Endothelial cell of umbilical vein (primary cell): Measurements from ENCODE around the gene TCN2. TPM values are rescaled to one million over a fixed set of nuclear protein-coding genes. Genes with fewer than 3 reads are reported as not detected.

Experiments used
- BruUV-seq: library from RNA; stranded (reverse); fragments of 400-500 nt; replicated peaks from 2 replicates; lab custom pipeline; 2021; lab: Mats Ljungman, UMichigan
- CTCF ChIA-PET: fragments of 300-600, 350-600 bp; sonication (Branson Sonifier 250); formaldehyde crosslinking; loops from one replicate; lab custom pipeline; 2021; ENCODE audit warnings: antibody characterized with exemption, inconsistent platforms; lab: Charles Lee
- POLR2A ChIA-PET: fragments of 300-600, 350-600 bp; sonication (Branson Sonifier 250); formaldehyde crosslinking; loops from one replicate; lab custom pipeline; 2021; ENCODE audit warnings: antibody characterized with exemption, inconsistent platforms; lab: Charles Lee
- DNase-seq: peaks from one replicate; pipeline ENCODE4 v3.0.0-alpha.2; 2011; ENCODE audit warnings: low read depth, low spot score
- FAIRE-seq: peaks from 2 replicates; lab custom pipeline; 2011; peaks lifted over from hg19 to GRCh38; lab: Jason Lieb, UNC
- H2AFZ ChIP-seq: 2 replicates; pipeline ENCODE4 v1.6.0; 2012; ENCODE audit warnings: low read depth, low read length, control low read depth, inconsistent platforms
- H3K27ac ChIP-seq: 2 replicates; pipeline ENCODE4 v1.5.1; 2011; ENCODE audit warnings: low read depth, mild to moderate bottlenecking, control low read depth, low read length, moderate library complexity; ENCODE audit not compliant: insufficient read depth
- H3K27me3 ChIP-seq, 2 experiments: 2 replicates each; pipeline versions ENCODE4 v1.6.0 to v1.6.1; 2011; ENCODE audit warnings: low read length in 2 of 2, mixed read lengths in 1 of 2; ENCODE audit not compliant: control insufficient read depth in 2 of 2, insufficient read depth in 2 of 2
- H3K36me3 ChIP-seq, 2 experiments: 2 replicates in 1 of 2; 3 replicates in 1 of 2; pipeline ENCODE4 v1.5.1; 2011; ENCODE audit warnings: low read length in 2 of 2, mild to moderate bottlenecking in 1 of 2, moderate library complexity in 1 of 2; ENCODE audit not compliant: control insufficient read depth in 2 of 2, insufficient read depth in 2 of 2; ENCODE audit errors: extremely low read depth in 1 of 2
- H3K4me1 ChIP-seq: 3 replicates; pipeline ENCODE4 v1.5.1; 2011; ENCODE audit warnings: mild to moderate bottlenecking, low read length; ENCODE audit not compliant: control insufficient read depth, insufficient read depth; ENCODE audit errors: extremely low read depth
- H3K4me2 ChIP-seq: 2 replicates; pipeline ENCODE4 v1.6.1; 2011; ENCODE audit warnings: low read length, control low read depth, mixed read lengths; ENCODE audit not compliant: insufficient read depth
- H3K4me3 ChIP-seq, 3 experiments: fragments of 200-600 bp in 1 of 3; sonication (generic), shearing (Covaris generic) in 1 of 3; replicated peaks in 1 of 3; 2 replicates each; pipeline ENCODE4 v1.5.1; 2011 to 2016; ENCODE audit warnings: control low read depth in 3 of 3, low read length in 3 of 3, mild to moderate bottlenecking in 2 of 3, inconsistent platforms in 1 of 3, low read depth in 1 of 3, moderate library complexity in 1 of 3; ENCODE audit not compliant: insufficient read depth in 1 of 3
- H3K79me2 ChIP-seq: 2 replicates; pipeline ENCODE4 v1.6.0; 2012; ENCODE audit warnings: low read length, inconsistent platforms; ENCODE audit not compliant: control insufficient read depth, insufficient read depth
- H3K9ac ChIP-seq: replicated peaks from 2 replicates; pipeline ENCODE3; 2011; ENCODE audit warnings: low read length, control low read depth; ENCODE audit not compliant: insufficient read depth; ENCODE audit errors: extremely low read depth
- H3K9me1 ChIP-seq: replicated peaks from 3 replicates; pipeline ENCODE4 v1.6.0; 2011; ENCODE audit warnings: mild to moderate bottlenecking, low read length; ENCODE audit not compliant: control insufficient read depth, insufficient read depth; ENCODE audit errors: extremely low read depth
- H3K9me3 ChIP-seq: replicated peaks from 2 replicates; pipeline ENCODE4 v1.5.1; 2012; ENCODE audit warnings: low read length, inconsistent platforms; ENCODE audit not compliant: control insufficient read depth, insufficient read depth
- H4K20me1 ChIP-seq: replicated peaks from 2 replicates; pipeline ENCODE3; 2011; ENCODE audit warnings: mild to moderate bottlenecking, low read length; ENCODE audit not compliant: control insufficient read depth, insufficient read depth; ENCODE audit errors: extremely low read depth
- EZH2 ChIP-seq: IDR thresholded peaks from 2 replicates; pipeline ENCODE4 v1.6.1; 2012; ENCODE audit warnings: borderline replicate concordance, low read depth, mild to moderate bottlenecking, moderate library complexity, low read length, inconsistent platforms; ENCODE audit not compliant: severe bottlenecking
- FOS ChIP-seq: IDR thresholded peaks from 2 replicates; pipeline ENCODE4 v1.6.1; 2011; ENCODE audit warnings: mild to moderate bottlenecking, low read length, moderate library complexity, borderline replicate concordance; ENCODE audit not compliant: insufficient read depth
- GATA2 ChIP-seq: IDR thresholded peaks from 2 replicates; pipeline ENCODE4 v1.7.0; 2011; ENCODE audit warnings: low read depth, mild to moderate bottlenecking, moderate library complexity, mixed read lengths, low read length; ENCODE audit not compliant: insufficient read length, insufficient read depth
- JUN ChIP-seq: IDR thresholded peaks from 2 replicates; pipeline ENCODE4 v1.6.1; 2011; ENCODE audit warnings: borderline replicate concordance, low read depth; ENCODE audit not compliant: insufficient read length, insufficient read depth
- MYC ChIP-seq: IDR thresholded peaks from one replicate; pipeline ENCODE4 v1.6.1; 2011; ENCODE audit warnings: mild to moderate bottlenecking, low read depth, low read length
- POLR2A ChIP-seq: IDR thresholded peaks from 2 replicates; pipeline ENCODE4 v1.6.1; 2012; ENCODE audit warnings: low read depth, mild to moderate bottlenecking, control low read depth, low read length
- POLR2AphosphoS5 ChIP-seq: IDR thresholded peaks from 2 replicates; pipeline ENCODE4 v1.6.1; 2012; ENCODE audit warnings: low read depth, mild to moderate bottlenecking, control low read depth, low read length, moderate library complexity; ENCODE audit not compliant: insufficient read depth
- dilution Hi-C: fragments of 300-500 bp; cut with MboI; formaldehyde crosslinking; loops from one replicate; pipeline ENCODE4 v1.15.0; 2019; ENCODE audit warnings: low sequenced_read_pairs; ENCODE audit not compliant: extremely low pct_ligation_motif_present
- intact Hi-C: fragments of 100-400 bp; cut with micrococcal nuclease; formaldehyde crosslinking; loops from one replicate; pipeline ENCODE4 v1.10.0; 2022
- polyA plus RNA-seq, 4 experiments: library from polyadenylated mRNA; depleted of rRNA in 3 of 4; stranded (reverse) in 3 of 4; unstranded in 1 of 4; fragments of >200 nt; gene quantifications; 2 replicates each; pipeline versions ENCODE4 v1.2.1 to v1.2.3, GENCODE V29; 2011 to 2012; ENCODE audit warnings: missing spikeins in 1 of 4
- total RNA-seq: library from RNA; stranded (reverse); gene quantifications from 2 replicates; pipeline ENCODE4 v1.2.3, GENCODE V29; 2021
- TF ChIP-seq, protein P1 (sequence below): IDR thresholded peaks from 2 replicates; pipeline ENCODE4 v1.6.1; 2011; ENCODE audit not compliant: insufficient read depth, insufficient read length
- TF ChIP-seq, protein P2 (sequence below), 2 donors: IDR thresholded peaks; 1 replicate in 1 of 2; 2 replicates in 1 of 2; pipeline ENCODE4 v1.5.1; 2011; ENCODE audit warnings: low read length in 2 of 2, mild to moderate bottlenecking in 2 of 2, moderate library complexity in 2 of 2, control low read depth in 1 of 2, inconsistent platforms in 1 of 2, low read depth in 1 of 2; ENCODE audit not compliant: insufficient read depth in 1 of 2; ENCODE audit errors: extremely low read depth in 1 of 2

The TCN2 gene
- total and polyA plus RNA-seq, 2 donors (not counting 3 experiments of a cell fraction or from before 2014, with no cell fraction given) = 80.6 to 188 TPM

DNA sequence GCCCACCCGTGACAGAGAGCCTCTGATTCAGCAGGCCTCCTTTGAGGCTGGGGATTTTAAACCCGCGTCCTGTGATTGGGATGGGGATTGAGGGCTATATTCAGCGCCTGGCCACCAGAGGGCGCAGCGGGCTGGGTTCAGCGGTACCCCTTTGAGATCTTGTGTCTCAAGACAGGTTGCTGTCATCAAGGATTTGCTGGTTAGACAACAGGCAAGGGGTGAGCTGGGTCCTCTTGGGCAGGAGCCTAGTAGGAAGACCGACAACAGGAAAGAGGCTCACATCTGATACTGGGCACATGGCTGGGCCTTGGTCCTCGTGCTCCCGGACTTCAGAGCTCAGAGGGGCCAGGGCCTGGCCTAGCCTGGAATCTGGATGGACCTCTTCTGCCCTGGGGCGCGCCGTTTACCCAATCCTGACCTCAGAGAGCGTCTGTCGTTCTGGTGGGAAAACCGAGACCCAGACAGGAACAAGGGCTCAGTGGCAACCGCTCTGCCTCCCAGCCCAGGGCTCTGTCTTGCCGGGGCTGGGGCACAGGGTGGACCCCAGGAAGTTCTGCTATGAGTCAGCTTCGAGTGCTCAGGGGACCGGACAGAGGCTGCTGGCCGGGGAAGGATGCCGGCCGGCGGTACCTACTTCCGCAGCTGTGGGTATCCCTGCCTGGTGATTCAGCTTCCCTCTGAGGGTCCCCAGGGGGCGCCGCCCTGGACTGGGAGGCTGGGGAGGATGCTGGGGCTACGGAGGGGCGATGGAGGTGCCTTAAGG, 27.7 kb downstream of the TCN2 start:
- CTCF ChIA-PET = interaction anchor here (0.6 to 4.4 kb wide), 49 partner anchors 9 to 514 kb away, joined by 3 to 486 read pairs (median 5); partner anchors contain the start of genes DUSP18, OSBP2, PES1 and TCN2
- POLR2A ChIA-PET = interaction anchor here (0.7 to 1.5 kb wide), 4 partner anchors 15 to 340 kb away, joined by 3 to 6 read pairs (median 6); partner anchors contain the start of gene TCN2
- peak overlapping the region; percentile 93 for H3K27ac ChIP-seq
- no peaks in the 10 kb centered on the region for H3K36me3 ChIP-seq
- intact Hi-C loops = loop anchor here (1.0 to 2.0 kb wide), 9 partner anchors 15 to 448 kb away; partner anchors contain the start of genes DUSP18, OSBP2 and TCN2
- no peaks in the 10 kb centered on the region for H3K27me3 ChIP-seq
- H4K20me1 ChIP-seq = no peaks in the 10 kb centered on the region
- BruUV-seq = TSS peak; percentile 90
- no peaks in the 10 kb centered on the region for H3K9me3 ChIP-seq
- peak overlapping the region; percentile 85 for H3K4me2 ChIP-seq
- DNase-seq (peak; percentile 91), FAIRE-seq (peak; percentile 99)
- TF ChIP-seq JUN (no peak), POLR2A (no peak), GATA2 (no peak), FOS (peak; percentile 98), EZH2 (no peak), POLR2AphosphoS5 (peak; percentile 75), MYC (no peak)
- TF ChIP-seq, protein P1, sequence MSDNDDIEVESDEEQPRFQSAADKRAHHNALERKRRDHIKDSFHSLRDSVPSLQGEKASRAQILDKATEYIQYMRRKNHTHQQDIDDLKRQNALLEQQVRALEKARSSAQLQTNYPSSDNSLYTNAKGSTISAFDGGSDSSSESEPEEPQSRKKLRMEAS = no peak
- TF ChIP-seq, protein P2, sequence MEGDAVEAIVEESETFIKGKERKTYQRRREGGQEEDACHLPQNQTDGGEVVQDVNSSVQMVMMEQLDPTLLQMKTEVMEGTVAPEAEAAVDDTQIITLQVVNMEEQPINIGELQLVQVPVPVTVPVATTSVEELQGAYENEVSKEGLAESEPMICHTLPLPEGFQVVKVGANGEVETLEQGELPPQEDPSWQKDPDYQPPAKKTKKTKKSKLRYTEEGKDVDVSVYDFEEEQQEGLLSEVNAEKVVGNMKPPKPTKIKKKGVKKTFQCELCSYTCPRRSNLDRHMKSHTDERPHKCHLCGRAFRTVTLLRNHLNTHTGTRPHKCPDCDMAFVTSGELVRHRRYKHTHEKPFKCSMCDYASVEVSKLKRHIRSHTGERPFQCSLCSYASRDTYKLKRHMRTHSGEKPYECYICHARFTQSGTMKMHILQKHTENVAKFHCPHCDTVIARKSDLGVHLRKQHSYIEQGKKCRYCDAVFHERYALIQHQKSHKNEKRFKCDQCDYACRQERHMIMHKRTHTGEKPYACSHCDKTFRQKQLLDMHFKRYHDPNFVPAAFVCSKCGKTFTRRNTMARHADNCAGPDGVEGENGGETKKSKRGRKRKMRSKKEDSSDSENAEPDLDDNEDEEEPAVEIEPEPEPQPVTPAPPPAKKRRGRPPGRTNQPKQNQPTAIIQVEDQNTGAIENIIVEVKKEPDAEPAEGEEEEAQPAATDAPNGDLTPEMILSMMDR (IDR thresholded peaks at IDR 0.05; ENCODE audit: extremely low read depth in 1 of 2, insufficient read depth in 1 of 2, low read depth in 1 of 2, low read length in 2 of 2) = peak; percentile 95 to 98
- dilution Hi-C loops = no loop called here
- H2AFZ ChIP-seq = peak overlapping the region; percentile 73
- peaks cover 29% of the 10 kb centered on the region for H3K79me2 ChIP-seq
- H3K4me3 ChIP-seq = peak overlapping the region; percentile 20 to 52 (median 51)
- peaks cover 31% of the 10 kb centered on the region for H3K4me1 ChIP-seq
- no peaks in the 10 kb centered on the region for H3K9me1 ChIP-seq
- peak overlapping the region; percentile 43 for H3K9ac ChIP-seq
